Testis (tissue), 3 donors: ENCODE results near the gene FHL1. TPM values are rescaled to one million over a fixed set of nuclear protein-coding genes. Genes with fewer than 3 reads are reported as not detected.
"Not testable (repeated sequence)": the region's sequence is repeated elsewhere in the genome, so short reads cannot be mapped to it uniquely, and the experiment has no call there.

Experiments used
- DNase-seq: peaks from one replicate; pipeline ENCODE4 v3.0.0-alpha.2; 2019
- H3K27ac ChIP-seq, 2 donors: fragments of 200-600 bp; sonication (generic); one replicate each; pipeline ENCODE4 v1.5.1; 2019
- H3K27me3 ChIP-seq: fragments of 200-600 bp; sonication (generic); one replicate; pipeline ENCODE4 v1.5.1; 2019
- H3K36me3 ChIP-seq: fragments of 200-600 bp; sonication (generic); one replicate; pipeline ENCODE4 v1.5.1; 2017; ENCODE audit warnings: low read depth; ENCODE audit errors: missing control alignments
- H3K4me1 ChIP-seq: fragments of 200-600 bp; sonication (generic); one replicate; pipeline ENCODE4 v1.5.1; 2019
- H3K4me3 ChIP-seq, 2 donors: fragments of 200-600 bp; sonication (generic); one replicate each; pipeline ENCODE4 v1.5.1; 2017 to 2019
- H3K9me3 ChIP-seq: fragments of 200-600 bp; sonication (generic); one replicate; pipeline ENCODE4 v1.5.1; 2017
- CTCF ChIP-seq, 3 experiments: fragments of 450-650 bp in 2 of 3; fragments of 200-600 bp in 1 of 3; sonication (generic) in 1 of 3; IDR thresholded peaks; one replicate each; pipeline ENCODE4 v1.5.1; 2016 to 2019; ENCODE audit warnings: antibody characterized with exemption in 3 of 3, mild to moderate bottlenecking in 2 of 3, moderate library complexity in 1 of 3
- POLR2A ChIP-seq: fragments of 450-650 bp; IDR thresholded peaks from one replicate; pipeline ENCODE4 v1.6.1; 2017; ENCODE audit warnings: antibody characterized with exemption, mild to moderate bottlenecking, moderate library complexity
- WGBS, 2 donors: methylation state at CpG; one replicate each; pipeline ENCODE4 v1.1.5; 2018; 5-methylcytosine and 5-hydroxymethylcytosine counted together
- intact Hi-C: fragments of 100-400 bp; cut with DNase I; formaldehyde crosslinking; loops from one replicate; pipeline ENCODE4 v1.15.1; 2023; ENCODE audit warnings: low total_unique reads
- polyA plus RNA-seq: library from polyadenylated mRNA; stranded (reverse); fragments of 350-450 nt; fragmentation: Illumina TruSeq; extraction: RNeasy Lipid Tissue Mini Kit (QIAGEN cat#74804); gene quantifications from one replicate; pipeline ENCODE4 v1.2.3, GENCODE V29; 2014; ENCODE audit warnings: low read depth, low replicate concordance; ENCODE audit not compliant: insufficient read depth
- total RNA-seq, 2 donors: library from RNA; depleted of rRNA; stranded (reverse); fragments of >200 nt; gene quantifications; one replicate each; pipeline ENCODE4 v1.2.3, GENCODE V29; 2016

FHL1 gene
- total and polyA plus RNA-seq, 3 donors from 2014 or later, result 92.5 to 211 (median 98.6) TPM

GRCh38 chrX:136227948-136228838 lies 80.9 kb downstream of the FHL1 start:
- Histone ChIP-seq H3K4me1 (no peaks in the 10 kb centered on the region), H3K36me3 (no peaks in the 10 kb centered on the region), H3K27me3 (no peaks in the 10 kb centered on the region), H3K4me3 (no peak overlapping the region), H3K27ac (no peak overlapping the region), H3K9me3 (no peaks in the 10 kb centered on the region)
- WGBS, 2 donors, result 91 to 93% methylated on average over 8 of the region's 8 CpGs
- no peak for TF ChIP-seq CTCF (IDR thresholded peaks at IDR 0.05)
- no peak for TF ChIP-seq POLR2A
- intact Hi-C loops, result no loop called here
- DNase-seq, result no peak

DNA sequence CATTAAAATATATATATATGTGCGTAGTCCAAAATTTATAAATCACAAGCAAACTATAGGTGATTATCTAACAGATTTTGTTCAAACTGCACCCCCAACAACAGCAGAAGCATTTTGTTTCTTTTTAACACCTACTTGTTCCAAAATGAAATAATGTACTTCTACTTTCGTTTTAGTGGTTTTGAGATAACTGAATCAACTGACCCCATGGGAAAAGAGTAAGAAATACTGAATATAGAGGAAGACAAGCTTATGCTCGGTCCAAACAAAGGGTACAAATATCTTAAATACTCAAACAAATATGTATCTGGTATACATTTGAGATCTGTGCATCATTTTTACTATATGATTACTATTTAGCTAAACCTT lies 81.5 kb downstream of the FHL1 start:
- Histone ChIP-seq H3K27me3 (no peaks in the 10 kb centered on the region), H3K4me1 (no peaks in the 10 kb centered on the region), H3K36me3 (no peaks in the 10 kb centered on the region), H3K27ac (no peak overlapping the region), H3K4me3 (no peak overlapping the region), H3K9me3 (no peaks in the 10 kb centered on the region)
- intact Hi-C loops, result no loop called here
- DNase-seq, result no peak
- 65 to 73% methylated on average over 3 of the region's 3 CpGs for WGBS, 2 donors
- TF ChIP-seq POLR2A, result no peak
- TF ChIP-seq CTCF (IDR thresholded peaks at IDR 0.05), result no peak

GRCh38 chrX:136237074-136237473 lies 89.7 kb downstream of the FHL1 start:
- no peak for DNase-seq
- Histone ChIP-seq H3K27me3 (no peaks in the 10 kb centered on the region), H3K9me3 (no peaks in the 10 kb centered on the region), H3K4me1 (no peaks in the 10 kb centered on the region), H3K27ac (no peak overlapping the region), H3K36me3 (no peaks in the 10 kb centered on the region), H3K4me3 (no peak overlapping the region)
- no peak for TF ChIP-seq POLR2A
- no peak for TF ChIP-seq CTCF (IDR thresholded peaks at IDR 0.05)
- intact Hi-C loops, result no loop called here
- 87 to 95% methylated on average over 3 of the region's 3 CpGs for WGBS, 2 donors

DNA sequence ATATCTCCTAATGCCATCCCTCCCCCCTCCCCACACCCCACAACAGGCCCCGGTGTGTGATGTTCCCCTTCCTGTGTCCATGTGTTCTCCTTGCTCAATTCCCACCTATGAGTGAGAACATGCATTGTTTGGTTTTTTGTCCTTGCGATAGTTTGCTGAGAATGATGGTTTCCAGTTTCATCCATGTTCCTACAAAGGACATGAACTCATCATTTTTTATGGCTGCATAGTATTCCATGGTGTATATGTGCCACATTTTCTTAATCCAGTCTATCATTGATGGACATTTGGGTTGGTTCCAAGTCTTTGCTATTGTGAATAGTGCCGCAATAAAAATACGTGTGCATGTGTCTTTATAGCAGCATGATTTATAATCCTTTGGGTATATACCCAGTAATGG lies 90.5 kb downstream of the FHL1 start:
- H3K4me1 ChIP-seq, H3K27me3 ChIP-seq, H3K4me3 ChIP-seq, H3K27ac ChIP-seq, intact Hi-C loops, H3K9me3 ChIP-seq, DNase-seq, H3K36me3 ChIP-seq: not testable (repeated sequence)
- 92% methylated on average over 2 to 4 of the region's 4 CpGs for WGBS, 2 donors

DNA sequence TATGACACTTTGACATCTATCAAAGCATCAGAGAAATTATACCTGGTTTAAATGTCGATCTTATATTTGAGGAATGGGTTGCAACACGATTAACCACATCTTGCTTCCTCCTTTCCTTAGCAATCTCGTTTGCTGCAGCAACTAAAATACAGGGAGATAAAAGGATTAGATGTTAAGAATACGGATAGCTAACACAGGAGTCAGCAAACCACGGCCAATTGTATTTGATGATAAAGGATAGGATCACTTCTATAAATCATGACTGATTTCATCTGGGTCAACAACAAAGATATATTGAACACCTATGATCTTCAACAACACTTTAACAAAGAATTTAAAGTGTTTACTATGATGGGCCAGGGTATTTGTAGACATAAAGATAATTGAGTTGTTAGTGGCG lies 98.9 kb downstream of the FHL1 start:
- no peaks in the 10 kb centered on the region for H3K9me3 ChIP-seq
- H3K27me3 ChIP-seq, result no peaks in the 10 kb centered on the region
- H3K4me3 ChIP-seq, result no peak overlapping the region
- H3K4me1 ChIP-seq, result no peaks in the 10 kb centered on the region
- DNase-seq, result no peak
- TF ChIP-seq CTCF (IDR thresholded peaks at IDR 0.05) (no peak), POLR2A (no peak)
- no peaks in the 10 kb centered on the region for H3K36me3 ChIP-seq
- H3K27ac ChIP-seq, result no peak overlapping the region
- intact Hi-C loops, result no loop called here
- WGBS, 2 donors, result 76 to 83% methylated on average over 6 of the region's 6 CpGs
